ENCODE results near the gene SEMA3D.
"Not testable (repeated sequence)": the region's sequence is repeated elsewhere in the genome, so short reads cannot be mapped to it uniquely, and the experiment has no call there.

The SEMA3D gene

DNA sequence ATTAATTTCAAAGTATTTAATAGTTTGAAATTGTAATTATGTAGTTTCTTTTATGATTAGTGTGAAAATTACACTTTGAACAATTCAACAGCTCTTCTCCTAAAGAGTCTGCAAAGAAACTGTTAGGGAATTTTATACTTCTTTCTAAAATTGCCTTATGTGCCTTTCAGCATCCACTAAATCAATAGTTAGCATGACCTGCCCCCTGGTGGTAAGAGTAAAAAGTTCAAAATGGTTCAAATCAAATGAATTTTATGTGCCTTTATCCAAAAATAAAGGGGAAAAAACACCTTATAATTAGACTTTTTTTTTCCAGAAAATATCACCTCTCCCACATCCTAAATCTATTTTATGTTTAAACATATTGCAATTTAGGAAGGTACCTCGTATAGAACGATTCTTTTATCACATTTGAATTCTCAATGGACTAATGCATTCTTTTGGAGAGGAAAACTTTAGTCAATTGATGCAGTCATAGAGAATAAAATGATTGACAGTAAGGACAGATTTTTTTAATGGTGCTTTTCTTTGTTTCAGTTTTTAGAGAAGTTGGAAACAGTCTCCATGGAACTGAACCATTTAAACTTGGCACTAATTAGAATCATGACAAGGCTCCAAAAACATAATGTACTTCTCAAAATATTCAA lies 163.7 kb downstream of the SEMA3D start:
- no peak for DNase-seq

DNA sequence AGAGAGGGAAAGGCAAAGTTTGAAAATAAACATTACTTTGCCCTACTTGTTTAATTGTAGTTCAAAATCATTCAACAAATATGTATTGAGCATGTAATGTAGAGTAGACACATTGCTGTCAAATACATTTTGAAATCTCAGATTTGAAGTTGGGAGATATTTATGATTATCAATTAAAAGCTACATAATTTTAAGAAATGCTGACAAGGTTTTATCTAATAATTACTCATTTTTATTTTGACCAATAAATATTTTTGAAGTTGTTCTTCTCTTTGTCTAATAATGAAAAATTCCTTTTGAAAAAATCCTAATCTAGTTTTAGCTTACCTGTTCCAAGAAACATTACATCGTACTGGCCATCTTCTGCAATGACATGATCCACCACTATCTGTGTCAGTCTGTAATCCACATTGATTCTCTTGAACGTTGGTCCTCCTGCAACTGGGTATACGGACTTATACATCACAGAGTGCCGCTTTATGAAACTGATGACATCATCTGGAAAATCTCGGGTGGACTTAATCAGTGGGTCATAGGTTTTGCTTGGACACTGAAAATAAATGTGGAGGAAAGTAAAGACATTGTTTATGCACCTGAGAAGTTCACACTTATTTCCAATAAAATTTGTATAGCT lies 164.7 kb downstream of the SEMA3D start:
- DNase-seq: no peak

DNA sequence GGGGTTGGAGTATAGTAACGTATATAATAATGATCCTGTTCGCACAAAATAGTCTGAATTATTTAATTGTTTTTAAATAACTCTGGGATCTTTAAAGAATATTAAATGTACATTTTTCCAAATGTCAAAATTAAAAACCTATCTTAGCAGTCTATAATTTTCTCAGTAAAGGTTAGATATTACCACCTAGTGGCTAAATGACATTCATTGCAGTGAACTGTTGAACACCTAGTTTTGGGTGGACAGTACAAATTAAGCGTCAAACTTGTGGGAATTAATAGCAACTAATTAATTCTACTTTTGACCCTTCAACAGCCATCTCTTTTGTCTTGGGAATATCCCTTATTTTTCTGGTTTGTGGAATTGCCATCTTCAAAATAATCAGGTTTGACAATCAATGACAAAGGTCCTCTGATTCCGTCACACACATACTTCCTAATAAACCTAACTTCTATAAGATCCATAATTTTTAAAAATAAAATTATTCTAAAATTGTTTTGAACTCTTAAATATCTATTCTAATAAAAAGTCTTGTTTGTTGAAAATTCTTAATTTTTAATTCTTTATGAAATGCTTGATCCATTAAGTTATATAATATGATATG lies 165.7 kb downstream of the SEMA3D start:
- no peak for DNase-seq

DNA sequence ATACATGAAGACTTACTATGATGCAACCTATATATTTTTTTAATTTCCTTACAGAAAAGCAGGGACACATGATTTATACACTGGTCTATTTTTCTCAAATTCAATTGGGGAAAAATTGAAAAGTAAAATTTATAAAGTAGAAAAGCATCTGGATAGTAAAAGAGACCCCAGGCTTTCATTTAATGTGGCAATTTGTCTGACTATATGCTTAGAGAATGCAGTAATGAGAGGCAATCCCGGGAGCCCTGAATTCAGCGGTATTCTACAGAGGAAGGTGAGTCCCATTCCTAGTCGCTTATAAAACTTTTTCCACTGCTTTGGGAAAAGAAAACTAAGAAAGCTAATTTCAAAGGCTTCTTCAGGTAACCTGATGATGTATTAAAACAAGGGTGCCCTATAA lies 167.1 kb downstream of the SEMA3D start:
- DNase-seq: no peak

DNA sequence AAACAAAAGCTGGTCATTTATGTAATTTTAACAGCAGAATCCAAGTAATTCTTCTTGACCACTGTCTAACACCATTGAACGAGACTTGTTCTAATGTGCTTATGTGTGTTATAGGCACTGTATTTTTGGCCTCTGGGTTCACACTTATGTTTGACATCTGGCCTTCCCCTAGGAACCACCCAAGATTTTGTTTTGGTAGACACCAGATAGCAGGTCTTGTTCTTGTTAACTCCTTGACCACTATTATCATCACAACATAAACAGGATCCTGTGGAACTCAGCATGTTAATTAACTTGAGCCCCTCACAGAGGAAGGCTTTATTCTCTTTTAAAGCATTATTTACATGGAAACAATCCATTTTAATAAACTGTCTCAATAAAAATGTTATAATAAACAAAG lies 167.7 kb downstream of the SEMA3D start:
- DNase-seq: no peak

DNA sequence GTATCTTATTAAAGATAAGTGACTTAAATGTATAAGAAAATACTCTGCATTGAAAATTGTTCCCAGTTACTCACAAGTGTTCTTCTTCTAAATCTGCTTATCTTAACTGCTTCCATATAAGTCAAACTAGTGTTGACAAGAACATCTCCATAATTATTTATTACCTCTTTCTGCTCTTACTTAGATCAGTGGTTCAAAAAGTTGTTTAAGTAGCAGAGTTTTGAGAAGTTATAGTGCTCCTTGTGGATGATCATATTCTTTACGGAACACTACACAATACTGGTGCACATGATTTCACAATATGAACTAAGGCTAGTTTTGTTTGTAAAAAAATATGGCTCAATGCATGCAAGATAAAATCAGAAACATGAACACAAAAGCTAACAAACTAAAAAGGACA lies 168.4 kb downstream of the SEMA3D start:
- no peak for DNase-seq

DNA sequence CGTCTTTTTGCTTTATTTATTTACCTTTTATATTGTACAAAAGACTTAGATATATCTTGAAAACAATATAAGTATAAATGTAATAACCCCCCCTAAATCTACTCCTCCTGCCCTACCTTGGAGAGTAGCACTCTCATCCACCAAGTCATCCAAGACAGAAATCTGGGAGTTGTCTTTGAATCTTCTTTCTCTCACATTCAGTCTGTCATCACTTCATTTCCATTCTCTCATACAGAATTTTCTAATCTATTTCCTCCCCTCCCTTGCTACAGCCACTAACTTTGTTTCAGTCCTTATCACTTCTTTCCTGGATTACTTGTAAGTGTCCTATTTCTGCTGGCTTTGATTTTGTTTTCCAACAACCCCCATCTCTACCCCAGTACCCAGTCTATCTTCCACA lies 170.6 kb downstream of the SEMA3D start:
- DNase-seq: no peak

DNA sequence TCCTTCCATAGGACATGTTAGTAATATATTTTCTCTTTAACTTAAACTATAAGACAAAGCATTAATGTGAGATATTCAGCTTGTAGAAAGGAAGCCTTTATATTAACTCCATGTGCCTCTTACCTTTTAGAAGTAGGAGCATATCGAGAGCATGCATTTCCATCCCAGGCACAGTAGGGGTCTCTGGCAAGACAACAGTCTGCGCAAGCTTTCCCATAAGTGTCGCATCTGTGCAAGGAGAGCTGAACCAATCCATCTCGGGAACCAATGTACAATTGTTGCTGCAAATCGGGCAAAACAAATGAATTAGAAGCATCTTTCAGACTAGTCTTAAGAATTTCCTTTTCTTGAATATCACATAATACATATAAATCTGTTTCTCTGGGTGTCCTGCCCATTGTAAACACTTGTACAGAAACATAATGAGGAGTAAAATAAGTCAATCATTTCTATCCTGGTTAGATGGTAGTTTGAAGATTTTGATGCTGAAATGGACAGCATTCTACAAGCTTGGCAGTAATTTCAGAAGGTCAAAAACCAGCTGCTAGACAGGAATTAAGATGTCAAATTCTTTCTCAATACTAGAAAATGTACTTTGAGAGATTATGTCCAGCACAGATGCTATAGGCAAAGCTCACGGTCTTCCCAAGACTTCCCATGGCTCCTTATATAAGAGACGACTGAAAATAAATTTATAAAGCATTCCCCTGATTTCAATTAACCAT lies 171.8 kb downstream of the SEMA3D start:
- DNase-seq: no peak

DNA sequence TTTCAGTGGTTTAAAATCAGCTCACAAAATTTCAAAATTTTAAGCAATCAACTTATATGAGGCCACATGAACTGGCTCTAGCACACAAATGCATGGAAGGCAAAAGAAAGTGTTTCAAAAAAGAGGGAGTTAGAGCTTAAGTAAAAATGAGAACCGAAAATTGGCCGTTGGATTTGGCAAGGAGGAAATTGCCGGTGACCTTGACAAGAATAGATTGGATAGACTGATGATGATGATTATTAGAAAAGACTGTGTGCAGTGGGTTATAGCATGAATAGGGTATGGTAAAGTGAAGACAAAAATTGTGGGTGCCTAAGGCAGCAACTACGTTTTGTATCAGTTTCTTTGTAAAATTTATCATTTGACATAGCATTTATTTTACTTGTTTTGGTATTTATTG lies 175.7 kb downstream of the SEMA3D start:
- DNase-seq: no peak

DNA sequence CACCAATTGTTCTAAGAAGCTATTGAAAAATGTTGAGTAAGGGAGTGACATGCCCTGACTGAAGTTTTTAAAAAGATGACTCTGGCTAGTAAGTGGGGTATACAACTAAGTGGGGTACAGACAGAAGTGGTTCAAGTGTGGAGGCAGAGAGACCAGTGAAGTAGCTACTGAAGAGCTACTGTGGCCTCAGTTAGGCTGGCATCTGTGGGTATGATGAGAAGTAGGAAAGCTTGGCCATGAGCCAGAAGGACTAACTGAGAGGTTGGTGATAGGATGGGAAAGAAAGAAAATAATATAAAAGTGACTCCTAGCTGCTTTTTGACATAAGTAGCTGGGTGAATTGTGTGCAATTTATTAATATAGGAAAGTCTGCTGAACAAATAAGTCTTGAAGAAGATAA lies 176.6 kb downstream of the SEMA3D start:
- no peak for DNase-seq

DNA sequence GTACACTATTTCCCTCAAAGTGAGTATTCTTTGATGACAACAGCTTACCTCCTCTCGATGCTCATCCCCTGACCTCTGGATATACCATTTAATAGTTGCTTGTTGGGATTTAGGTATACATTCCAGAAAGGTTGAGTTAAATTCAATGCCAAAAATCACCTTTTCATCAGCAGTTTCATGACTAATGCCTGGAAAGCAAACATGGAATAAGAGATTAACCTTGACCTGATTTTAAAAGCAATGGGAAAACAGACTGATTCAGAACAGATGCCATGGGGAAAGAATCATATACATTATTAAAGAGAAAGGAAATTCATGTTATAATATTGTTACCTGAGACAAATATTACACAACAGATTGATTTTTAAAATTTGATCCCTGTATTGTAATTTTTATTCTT lies 180.1 kb downstream of the SEMA3D start:
- DNase-seq: no peak

DNA sequence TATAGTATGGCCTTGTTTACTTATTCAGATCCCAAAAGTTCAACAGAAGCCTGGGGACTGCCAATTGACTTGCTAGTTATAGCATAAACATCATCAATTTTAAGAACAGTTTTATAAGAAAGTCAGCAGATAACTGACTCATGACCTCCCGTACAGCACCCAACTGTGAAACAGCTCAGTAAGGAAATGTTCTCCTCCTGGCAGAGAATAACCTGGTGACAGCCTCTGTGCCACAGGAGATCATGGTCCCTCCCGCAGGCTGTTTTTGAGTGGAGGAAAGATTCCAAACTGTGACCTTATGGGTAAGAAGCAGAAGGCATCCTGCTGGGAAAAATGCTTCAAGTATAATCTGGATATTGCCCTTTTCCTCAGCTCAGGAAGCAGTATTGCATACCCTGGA lies 182.5 kb downstream of the SEMA3D start:
- no peak for DNase-seq

DNA sequence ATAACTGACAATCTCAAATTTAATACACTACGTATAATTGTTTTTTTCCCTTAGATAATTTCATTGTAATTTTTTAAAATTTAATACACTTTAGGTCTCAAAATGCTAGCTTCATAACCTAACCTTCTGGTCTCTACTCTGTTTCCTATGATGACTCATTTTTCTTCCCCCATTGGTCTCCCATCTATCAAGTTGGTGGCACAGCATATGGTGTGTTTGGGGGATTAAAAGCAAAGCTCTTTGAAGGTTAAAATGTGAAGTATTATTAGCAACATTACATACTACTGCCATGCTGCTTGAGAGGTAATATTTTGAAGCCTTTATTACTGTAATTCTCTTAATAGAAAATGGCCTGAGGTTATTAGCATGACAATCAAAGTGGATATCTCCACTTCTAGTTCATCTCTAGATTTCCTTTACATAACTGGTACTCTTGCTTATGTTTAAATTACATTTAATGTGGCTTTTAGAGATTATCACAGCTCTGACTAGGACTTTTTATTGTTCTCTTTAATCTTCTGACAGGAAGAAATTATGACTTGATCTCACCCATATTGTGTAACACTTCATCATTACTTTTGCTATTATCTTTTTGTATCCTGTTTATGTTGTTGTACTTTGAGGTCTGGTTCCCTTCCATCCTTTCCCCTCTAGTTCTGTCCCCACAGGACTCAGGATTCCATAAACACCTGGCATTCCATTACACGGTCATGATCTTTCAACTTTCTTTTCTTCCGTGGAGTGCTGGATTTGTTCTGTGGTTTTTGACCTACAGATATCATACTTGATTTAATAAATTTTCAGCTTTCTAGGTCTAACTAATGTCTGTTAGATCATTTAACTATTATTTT lies 185.1 kb downstream of the SEMA3D start:
- no peak for DNase-seq

DNA sequence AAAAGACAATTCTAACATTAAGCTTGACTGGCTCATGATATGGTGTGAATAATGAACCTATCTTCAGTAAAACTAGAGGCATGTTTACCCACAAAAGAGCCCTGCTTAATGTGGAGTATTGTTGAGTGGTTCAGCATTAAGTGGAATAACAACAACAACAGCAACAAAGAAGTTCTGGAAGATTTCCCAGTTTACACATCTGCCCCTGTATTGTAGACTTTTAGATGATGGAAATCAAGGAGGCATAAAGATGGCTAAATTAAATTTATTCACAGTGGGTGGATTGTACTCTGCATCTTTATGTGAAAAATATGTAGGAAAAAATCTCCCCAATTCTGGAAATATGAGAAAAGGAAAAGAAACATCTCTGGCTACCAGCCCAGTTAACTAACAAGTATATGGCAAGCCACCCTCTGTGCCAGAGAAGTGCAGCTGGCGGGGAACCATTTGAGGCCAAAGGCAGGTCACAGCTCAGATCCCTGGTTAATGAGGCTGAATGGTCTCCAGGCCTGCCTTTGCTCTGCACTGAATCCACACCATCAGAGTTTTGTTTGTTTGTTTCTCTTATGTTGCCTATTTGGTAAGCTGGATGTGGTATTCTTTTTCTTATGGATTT lies 186.0 kb downstream of the SEMA3D start:
- no peak for DNase-seq

DNA sequence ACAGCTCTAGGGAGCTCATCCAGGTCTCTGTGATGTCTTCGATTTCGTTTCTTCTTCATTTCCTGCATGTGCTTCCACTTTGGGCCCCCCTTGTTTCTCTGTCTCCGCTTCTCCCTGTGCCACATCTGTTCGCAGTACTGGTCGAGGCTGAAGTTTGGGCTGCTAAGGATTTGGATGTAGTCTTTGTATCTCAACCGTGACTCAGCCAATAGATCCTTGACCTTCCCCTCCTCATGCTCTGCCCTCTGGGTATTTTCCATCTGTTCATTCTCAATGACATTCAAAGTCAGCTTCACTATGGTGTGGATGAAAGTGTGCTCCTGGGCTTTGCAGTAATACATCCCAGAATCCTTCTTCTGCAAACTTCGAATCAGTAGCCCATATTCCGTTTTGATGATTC lies 187.4 kb downstream of the SEMA3D start:
- DNase-seq: no peak

DNA sequence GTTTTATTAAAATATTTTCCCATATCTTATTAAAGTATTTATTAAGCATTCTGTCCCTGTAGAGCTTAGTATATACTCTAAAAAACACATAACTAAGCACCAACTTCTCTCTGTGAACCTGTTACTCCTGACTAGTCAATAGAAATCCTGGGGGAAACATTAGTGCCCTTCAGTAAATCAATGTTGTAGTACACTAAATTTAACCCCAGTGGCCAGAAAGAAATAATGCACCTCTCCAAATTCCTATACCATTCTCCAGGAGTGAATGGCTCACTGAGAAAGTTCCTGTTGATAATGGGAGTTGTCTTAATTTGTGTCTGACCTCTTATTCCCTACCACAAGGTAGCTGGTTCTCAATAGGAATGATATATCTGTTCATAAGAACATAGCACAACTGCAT lies 188.2 kb downstream of the SEMA3D start:
- DNase-seq: no peak

DNA sequence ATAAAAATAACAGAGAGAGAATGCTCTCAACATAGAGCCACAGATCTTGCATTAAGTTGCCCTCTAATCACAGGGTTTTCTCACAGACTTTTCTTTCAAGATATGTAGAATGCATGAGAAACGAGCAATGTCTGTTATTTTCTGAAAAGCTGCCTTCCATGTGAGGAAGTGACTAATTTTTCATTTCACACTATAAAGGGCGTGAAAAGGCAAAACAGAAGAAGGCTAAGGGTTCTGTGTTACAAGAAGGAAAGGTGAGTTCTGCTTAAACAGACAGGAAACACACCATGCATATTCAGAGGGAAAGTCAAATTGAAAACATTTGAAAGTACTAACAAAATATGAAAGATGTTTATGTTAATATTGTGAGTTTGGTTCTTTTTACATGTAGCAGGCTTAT lies 189.2 kb downstream of the SEMA3D start:
- no peak for DNase-seq

DNA sequence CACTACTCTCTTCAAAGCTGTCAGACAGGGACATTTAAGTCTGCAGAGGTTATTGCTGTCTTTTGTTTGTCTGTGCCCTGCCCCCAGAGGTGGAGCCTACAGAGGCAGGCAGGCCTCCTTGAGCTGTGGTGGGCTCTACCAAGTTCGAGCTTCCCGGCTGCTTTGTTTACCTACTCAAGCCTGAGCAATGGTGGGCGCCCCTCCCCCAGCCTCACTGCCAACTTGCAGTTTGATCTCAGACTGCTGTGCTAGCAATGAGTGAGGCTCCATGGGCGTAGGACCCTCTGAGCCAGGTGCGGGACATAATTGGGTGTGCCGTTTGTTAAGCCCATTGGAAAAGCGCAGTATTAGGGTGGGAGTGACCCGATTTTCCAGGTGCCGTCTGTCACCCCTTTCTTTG lies 193.9 kb downstream of the SEMA3D start:
- DNase-seq: not testable (repeated sequence)

DNA sequence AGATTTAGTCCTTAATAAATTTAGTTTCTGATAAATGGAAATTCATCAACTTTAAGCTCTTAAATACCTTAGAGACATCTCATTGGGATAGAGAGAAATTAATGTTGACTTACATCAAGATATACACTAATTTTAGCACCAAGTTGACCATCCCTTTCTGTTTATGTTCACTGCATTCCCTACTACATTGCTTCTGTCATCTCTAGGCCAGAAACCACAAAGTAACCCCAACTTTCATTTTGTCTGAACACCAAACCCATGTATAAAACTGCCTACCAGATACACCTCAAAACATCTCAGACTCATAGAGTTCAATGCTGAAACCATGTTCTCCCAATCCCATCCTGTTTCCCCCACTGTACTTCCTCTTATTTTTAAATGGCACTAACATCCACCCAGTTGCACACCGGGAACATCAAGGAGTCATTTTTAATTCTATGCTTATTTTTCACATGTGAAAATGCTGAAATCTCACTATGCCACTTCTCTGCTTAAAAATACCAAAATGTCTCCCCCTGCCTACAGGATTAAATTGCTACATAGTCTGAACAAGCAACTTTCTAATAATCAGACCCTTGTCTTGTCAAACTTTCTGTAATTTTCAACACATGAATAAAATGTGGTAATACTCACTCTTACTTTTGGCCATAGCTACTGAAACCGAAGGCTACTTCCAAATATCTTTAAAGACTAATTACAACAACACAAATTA lies 201.6 kb downstream of the SEMA3D start:
- DNase-seq: no peak

DNA sequence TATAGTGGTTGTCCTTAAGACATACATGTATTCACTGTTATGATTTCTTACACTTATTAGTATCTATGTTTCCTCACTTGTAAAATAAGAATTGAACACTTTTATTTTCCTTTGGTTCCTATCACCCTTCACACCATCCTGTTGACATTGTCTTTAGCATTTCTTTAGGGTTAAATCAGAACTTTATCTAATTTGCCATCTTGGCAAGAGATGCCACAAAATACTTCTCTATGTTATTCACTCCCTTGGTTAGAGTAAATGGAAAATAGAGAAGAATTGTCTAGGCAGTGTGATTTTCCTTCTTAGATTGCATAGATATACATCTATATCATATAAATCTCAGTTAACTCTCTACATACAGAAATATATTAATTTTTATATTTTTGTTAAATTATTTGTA lies 204.7 kb downstream of the SEMA3D start:
- no peak for DNase-seq

DNA sequence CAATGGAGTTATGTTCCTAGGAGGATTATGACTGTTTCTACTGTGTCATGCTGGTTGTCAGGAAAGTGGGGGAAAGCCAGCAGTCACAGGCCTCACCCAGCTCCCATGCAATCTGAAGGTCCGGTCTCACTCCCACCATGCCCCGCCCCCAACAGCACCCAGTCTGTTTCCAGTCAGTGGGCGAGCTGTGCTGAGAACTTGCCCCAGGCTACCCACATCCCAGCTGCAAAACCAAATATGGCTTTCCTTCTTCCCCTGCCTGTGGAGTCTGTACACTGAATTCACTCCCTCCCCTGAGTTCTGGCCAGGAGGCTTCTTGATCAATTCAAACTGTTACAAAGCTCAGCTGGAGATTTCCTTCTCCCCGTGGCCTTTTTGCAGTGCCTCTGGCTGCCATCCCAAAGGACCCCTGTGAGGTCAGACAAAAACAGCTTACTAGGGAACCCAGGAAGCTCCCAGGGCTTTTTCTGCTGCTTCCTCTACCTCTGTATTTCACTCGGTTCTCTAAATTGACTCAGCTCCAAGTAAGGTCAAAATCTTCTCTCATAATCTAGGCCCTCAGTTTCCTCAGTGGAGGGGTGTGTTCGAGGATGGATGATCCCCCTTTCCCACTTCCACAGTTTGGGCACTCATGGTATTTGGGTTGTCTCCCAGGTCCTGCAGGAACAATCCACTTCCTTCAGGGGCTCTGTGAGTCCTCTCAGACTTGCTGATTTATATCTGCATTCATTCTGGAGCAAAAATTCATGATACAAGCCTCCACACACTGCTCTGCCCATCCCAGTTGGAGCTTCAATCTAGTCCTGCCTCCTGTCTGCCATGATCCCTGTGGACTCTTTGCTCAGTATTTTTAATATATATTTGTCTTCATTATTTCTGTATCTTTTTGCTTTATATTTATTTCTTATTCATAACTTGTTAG lies 205.5 kb downstream of the SEMA3D start:
- DNase-seq: no peak
